Fibroblast of the aortic adventitia (primary cell): ENCODE data around the gene CORO2B. TPM values are rescaled to one million over a fixed set of nuclear protein-coding genes. Genes with fewer than 3 reads are reported as not detected.
"Not testable (repeated sequence)": the region's sequence is repeated elsewhere in the genome, so short reads cannot be mapped to it uniquely, and the experiment has no call there.

Source experiments
- DNase-seq: peaks from one replicate; pipeline ENCODE4 v3.0.0-alpha.2; 2010; ENCODE audit warnings: low read depth
- H3K4me3 ChIP-seq: 2 replicates; pipeline ENCODE4 v1.5.1; 2011; ENCODE audit warnings: low read depth, mild to moderate bottlenecking, control low read depth, low read length, moderate library complexity
- CTCF ChIP-seq: IDR thresholded peaks from 2 replicates; pipeline ENCODE4 v1.5.1; 2011; ENCODE audit warnings: mild to moderate bottlenecking, low read length, control low read depth, inconsistent platforms; ENCODE audit not compliant: insufficient read depth
- total RNA-seq: library from RNA; depleted of rRNA; stranded (reverse); fragments of >200 nt; gene quantifications from 2 replicates; pipeline ENCODE4 v1.2.3, GENCODE V29; 2012; ENCODE audit warnings: low replicate concordance

CORO2B gene
- total RNA-seq, 1 donor = 23.3 TPM

DNA sequence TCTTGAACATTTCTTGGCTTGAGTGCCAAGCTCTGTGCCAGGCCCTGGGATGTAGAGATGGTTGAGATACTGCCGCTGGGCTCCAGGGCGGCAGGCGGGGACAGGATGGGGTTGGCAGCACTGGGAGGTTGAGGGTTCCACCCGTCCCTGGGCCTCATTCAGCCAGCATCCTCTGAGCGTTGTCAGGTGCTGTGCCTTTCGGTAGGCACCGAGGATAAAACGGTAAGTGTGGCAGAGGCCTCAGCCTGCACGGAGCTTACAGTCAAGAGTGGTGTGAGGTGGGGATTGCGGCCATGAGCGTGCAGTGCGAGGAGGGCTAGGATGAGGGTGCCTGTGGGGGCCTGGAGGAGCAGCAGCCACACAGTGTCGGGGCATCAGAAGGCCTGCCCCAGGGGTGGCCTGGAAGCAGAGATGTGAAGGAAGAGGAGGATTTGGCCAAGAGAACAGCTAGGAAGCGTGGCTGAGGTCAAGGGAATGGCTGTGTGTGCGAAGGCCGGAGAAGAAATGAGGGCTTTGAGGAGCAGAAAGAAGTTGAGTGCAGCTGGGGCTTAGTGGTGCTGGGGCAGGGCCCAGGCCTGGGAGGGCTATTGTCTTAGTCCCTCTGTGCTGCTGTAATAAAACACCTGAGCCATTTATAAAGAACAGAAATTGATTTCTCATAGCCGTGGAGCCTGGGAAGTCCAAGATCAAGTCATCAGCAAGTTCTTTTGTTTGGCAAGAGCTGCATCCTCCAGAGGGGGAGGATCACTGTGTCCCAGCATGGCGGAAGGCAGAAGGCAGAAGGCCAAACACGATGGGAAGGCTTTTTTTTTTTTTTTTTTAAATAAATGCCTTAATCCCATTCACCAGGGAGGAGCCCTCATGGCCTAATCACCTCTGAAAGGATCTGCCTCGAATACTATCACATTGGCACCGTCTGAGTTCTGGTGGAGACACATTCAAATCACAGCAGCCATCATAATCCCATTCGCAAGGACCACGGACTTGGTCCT lies 22.7 kb downstream of the CORO2B start:
- peak; percentile 45 for DNase-seq
- no peak for TF ChIP-seq CTCF
- H3K4me3 ChIP-seq = no peak overlapping the region

DNA sequence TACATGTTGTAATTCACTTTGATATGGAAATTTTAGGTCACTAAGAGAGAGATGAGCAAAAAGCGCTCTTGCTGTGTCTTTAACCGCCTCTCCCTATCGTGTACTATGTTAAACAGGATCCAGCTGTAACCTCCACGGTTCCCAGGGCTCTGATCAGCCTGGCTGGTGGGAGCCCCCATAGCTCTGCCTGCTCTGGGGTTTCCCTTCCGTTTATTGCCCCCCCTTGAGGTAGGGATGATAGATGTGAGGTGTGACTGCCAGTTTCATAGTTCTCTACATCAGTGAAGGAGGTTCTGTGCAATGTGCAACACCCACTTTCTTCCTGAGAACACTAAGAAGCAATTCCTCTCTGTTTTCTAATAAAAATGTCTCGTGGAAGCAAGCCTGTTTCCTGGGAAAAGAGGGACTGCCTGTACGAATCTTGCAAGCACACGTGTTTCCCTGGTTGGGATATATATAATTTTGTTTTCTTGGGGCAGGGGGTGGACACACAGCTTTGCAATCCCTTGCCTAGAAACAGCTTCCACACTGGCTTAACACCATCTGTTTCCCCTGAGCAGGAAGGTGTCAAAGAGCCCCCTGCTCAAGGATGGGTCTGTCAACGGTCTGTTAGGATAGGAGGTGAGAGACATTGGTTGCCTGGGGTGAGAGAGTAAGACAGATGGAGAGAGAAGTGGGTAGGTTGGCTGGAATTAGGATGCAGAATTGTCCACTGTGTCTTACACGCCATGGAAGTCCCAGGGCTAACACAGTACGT lies 23.8 kb downstream of the CORO2B start:
- no peak for DNase-seq
- no peak for TF ChIP-seq CTCF
- no peak overlapping the region for H3K4me3 ChIP-seq

DNA sequence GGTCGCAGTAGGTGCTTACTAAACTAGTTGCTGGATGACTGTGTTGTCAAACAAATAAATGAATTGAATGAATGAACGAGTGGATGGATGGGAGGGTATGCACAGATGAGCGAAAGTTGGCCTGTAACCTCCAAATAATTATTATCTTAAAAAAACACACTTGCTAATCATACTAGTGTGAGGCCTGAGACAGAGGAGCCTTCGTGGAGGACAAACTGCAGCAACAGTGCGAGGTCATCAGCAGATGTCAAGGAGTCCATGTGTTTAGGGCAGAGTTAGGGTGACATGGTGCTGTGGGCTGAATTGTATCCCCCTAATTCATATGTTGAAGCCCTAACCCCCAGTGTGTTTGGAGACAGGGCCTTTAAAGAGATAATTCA lies 24.4 kb downstream of the CORO2B start:
- DNase-seq = no peak
- no peak overlapping the region for H3K4me3 ChIP-seq
- TF ChIP-seq CTCF = no peak

DNA sequence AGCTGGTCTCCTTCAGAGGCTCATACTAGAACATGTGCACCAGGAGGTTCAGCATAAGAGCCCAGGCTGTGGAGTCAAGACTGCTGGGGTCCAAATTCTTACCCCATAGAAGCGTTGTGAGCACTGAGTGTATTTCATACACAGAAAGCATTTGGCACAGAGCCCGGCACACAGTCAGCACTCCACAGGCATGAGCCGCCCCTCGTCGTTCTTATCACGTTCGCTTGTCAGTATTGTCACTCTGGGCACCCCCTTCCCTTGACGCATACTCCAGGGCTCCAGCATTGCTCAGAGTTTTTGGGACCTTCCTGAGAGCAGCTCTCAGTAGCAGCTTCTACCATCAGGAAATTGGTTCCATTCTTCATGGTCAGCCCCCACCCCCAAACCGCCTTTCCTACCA lies 25.2 kb downstream of the CORO2B start:
- no peak overlapping the region for H3K4me3 ChIP-seq
- no peak for DNase-seq
- no peak for TF ChIP-seq CTCF

- peak; percentile 89 for DNase-seq
- not testable (repeated sequence) for H3K4me3 ChIP-seq
Measured at GRCh38 chr15:68604840-68605478, 26.2 kb downstream of the CORO2B start.

- no peak for TF ChIP-seq CTCF
- H3K4me3 ChIP-seq = no peak overlapping the region
- DNase-seq = no peak
Measured at GRCh38 chr15:68606375-68606774, 27.6 kb downstream of the CORO2B start.
